HG03039 (cell line): ENCODE results near the gene ARL2BP.

Experiments used
- ATAC-seq: cut with Tn5 transposase; IDR thresholded peaks from one replicate; pipeline ENCODE4 v1.9.1; 2021; ENCODE audit warnings: mild to moderate bottlenecking, moderate library complexity; ENCODE audit not compliant: unreplicated experiment

Gene ARL2BP

DNA sequence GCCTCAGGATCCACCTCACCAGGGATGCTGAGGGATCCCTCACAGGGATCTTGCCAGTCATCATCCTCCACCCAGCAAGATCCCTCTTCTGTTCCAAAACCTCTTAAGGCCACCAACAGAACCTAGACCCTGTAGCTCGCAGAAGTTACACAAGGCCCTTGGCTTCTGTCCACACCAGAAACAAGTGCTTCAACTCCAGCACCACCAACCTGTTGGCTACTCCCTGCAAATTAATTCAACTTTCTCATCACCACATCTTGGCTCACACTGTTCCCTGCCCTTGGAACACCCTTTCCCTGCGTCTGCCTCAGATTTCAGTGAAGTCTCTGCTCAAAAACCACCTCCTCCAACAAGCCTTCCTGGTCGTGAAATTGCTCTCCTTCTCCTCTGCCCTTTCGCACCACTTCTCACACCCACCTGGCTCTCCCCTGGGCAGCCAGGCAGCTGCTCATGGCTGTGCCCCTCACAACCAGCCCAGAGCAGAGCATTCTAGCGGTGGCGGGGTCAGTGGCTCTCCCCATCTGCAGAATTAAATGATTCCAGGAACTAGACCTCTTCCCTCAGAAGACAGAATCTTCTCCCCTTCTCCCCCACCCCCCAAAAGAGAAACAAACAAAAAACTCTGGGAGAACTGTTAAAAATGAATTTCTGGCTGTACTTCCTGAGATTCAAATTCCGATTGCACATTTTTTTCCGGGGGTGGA, 37.6 kb downstream of the ARL2BP start:
- ATAC-seq = no peak

GRCh38 chr16:57283214-57283958, 38.3 kb downstream of the ARL2BP start:
- no peak for ATAC-seq

GRCh38 chr16:57283959-57284208, 38.8 kb downstream of the ARL2BP start:
- no peak for ATAC-seq

- ATAC-seq = no peak
Observed at GRCh38 chr16:57284209-57284951, 39.3 kb downstream of the ARL2BP start, which contains the start of gene PLLP. PLLP (minus strand) TSS chr16:57284672; CDS start chr16:57284540, 132 bp downstream.

DNA sequence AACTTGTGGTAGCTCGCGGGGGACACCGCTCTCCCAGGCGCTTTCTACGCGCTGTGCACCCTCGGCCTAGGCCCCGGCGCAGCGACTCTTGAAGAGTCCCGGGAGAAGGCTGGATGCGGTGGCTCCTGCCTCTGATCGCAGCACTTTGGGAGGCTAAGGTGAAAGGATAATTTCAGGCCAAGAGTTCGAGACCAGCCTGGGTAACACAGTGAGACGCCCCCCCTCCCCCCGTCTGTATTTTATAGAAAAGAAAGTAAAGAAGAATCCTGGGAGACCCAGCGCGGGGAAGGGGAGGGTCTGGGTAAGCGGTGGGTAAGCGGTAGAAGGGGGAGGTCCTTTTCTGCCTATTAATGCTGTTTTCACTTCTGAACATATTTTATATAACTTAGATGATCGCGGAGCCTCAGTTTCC, 39.9 kb downstream of the ARL2BP start:
- no peak for ATAC-seq

DNA sequence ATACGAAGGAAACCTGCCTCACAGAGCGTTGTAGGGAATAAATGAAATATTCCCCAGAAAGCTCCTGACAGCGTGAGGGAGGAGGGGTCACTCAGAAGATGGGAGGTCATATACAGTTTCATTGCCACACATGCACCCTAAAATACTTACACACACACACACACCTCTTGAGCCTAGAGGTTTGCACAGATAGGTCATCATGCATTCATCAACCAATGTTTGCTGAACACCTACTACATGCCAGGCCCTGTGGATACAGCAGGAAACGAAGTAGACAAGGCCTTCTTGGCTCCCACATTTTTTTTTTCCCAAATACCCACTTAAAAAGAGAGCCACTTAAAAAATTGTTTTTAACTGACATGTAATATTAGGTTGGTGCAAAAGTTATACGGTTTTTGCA, 40.3 kb downstream of the ARL2BP start:
- ATAC-seq = no peak

GRCh38 chr16:57289391-57290257, 44.6 kb downstream of the ARL2BP start:
- ATAC-seq = no peak

- ATAC-seq = no peak
Observed at GRCh38 chr16:57297856-57298255, 52.8 kb downstream of the ARL2BP start.

- ATAC-seq = peak; percentile 7
Observed at GRCh38 chr16:57299009-57299718, 54.1 kb downstream of the ARL2BP start.

GRCh38 chr16:57299719-57300386, 54.8 kb downstream of the ARL2BP start:
- ATAC-seq = peak; percentile 43

DNA sequence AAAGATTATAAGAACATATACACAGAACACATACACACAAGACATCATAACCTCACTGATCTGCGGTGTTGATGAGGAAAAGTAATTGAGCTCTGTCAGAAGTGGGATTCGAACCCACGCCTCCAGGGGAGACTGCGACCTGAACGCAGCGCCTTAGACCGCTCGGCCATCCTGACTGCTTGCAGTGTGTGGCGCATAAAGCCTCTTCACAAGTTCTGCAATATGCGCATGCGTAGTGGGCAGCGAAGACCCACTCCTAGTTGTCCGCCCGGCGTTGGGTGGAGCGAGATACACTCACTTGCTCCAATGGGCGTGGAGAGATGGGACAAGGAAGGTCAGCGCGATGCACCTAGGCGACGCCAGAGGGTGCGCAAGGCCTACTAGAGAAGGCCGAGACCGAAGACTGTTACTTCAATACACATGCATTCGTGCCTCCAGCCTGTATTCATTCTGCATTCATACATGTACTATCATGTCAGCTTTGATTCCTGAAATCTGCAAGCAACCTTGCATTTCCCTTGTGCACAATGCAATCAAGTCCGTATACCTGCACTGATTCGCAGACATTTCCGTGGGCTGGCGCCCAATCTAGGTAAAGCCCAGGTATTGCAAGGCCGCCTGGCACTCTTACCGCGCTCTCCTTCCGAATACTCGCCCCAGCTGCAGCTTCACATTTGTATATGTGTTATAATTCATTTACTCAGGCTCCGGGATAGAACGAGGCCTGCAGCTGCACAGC, 55.5 kb downstream of the ARL2BP start:
- peak; percentile 70 for ATAC-seq

GRCh38 chr16:57301126-57301817, 56.2 kb downstream of the ARL2BP start:
- ATAC-seq = no peak
